PC-3 (cell line): ENCODE data around the gene MTMR11.

Experiments
- CTCF ChIP-seq: fragments of 300-600 bp; sonication (generic); conservative IDR thresholded peaks from 2 replicates; pipeline ENCODE4 v1.5.1; 2017; ENCODE audit warnings: antibody characterized with exemption, low read depth, mild to moderate bottlenecking, low read length
- EZH2 ChIP-seq: fragments of 300-600 bp; sonication (generic); IDR thresholded peaks from one replicate; pipeline ENCODE4 v1.6.1; 2017; ENCODE audit warnings: antibody characterized with exemption, mild to moderate bottlenecking, low read length; ENCODE audit not compliant: unreplicated experiment
- EZH2phosphoT487 ChIP-seq: fragments of 300-600 bp; sonication (generic); IDR thresholded peaks from 2 replicates; pipeline ENCODE4 v1.6.1; 2018; ENCODE audit warnings: mild to moderate bottlenecking, antibody characterized with exemption, low read length, borderline replicate concordance

- TF ChIP-seq EZH2phosphoT487 (no peak), CTCF (peak; percentile 93), EZH2 (no peak)
Measured at GRCh38 chr1:149962039-149962647, 25.5 kb upstream of the MTMR11 start.
